HG03521 (cell line): ENCODE results near the gene CDC42BPG.
"Not testable (repeated sequence)": the region's sequence is repeated elsewhere in the genome, so short reads cannot be mapped to it uniquely, and the experiment has no call there.

Experiments
- ATAC-seq: cut with Tn5 transposase; IDR thresholded peaks from one replicate; pipeline ENCODE4 v1.9.1; 2021; ENCODE audit warnings: mild to moderate bottlenecking, moderate library complexity; ENCODE audit not compliant: unreplicated experiment

Gene CDC42BPG

DNA sequence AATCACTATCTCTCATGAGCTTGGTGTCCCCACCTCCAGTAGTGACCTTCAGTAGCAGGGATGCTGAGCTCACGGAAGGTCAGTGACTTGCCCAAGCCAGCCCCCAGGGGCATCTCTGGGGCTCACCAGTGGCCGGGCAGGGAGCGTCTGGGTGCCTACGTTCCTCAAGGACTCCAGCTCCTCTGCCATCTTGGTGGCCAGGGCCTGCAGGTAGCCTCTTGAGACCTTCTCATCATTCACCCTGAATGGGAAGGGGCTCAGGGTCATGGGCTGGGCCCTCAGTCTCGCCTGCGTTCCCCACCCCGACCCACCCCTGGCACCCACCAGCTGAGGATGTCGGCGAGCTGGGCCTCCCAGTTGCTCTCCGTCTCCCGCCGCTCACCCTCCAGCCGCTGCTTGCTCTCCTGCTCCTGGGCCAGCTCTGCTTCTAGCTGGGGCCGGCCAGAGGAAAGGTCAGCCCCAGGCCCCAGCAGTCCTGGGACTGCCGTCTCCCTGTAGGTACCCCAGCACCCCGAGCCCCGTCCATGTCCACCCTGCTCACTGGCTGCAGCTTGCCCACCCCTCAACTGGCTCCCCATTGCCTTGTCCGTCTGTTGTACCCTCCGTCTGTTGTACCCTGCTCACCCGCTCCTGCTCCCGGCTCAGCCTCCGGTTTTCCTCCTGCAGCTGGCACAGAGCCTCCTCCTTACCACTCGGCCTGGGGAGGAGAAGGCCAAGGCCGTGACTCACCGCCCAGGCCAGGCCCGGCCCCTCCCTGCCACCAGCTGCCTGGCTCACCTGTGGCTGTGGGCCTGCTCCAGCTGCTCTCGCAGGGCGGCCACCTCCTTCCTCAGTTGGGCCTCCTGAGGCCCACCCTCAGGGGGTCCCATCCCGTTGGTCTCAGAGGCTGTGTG lies 9.5 kb downstream of the CDC42BPG start:
- ATAC-seq: no peak

DNA sequence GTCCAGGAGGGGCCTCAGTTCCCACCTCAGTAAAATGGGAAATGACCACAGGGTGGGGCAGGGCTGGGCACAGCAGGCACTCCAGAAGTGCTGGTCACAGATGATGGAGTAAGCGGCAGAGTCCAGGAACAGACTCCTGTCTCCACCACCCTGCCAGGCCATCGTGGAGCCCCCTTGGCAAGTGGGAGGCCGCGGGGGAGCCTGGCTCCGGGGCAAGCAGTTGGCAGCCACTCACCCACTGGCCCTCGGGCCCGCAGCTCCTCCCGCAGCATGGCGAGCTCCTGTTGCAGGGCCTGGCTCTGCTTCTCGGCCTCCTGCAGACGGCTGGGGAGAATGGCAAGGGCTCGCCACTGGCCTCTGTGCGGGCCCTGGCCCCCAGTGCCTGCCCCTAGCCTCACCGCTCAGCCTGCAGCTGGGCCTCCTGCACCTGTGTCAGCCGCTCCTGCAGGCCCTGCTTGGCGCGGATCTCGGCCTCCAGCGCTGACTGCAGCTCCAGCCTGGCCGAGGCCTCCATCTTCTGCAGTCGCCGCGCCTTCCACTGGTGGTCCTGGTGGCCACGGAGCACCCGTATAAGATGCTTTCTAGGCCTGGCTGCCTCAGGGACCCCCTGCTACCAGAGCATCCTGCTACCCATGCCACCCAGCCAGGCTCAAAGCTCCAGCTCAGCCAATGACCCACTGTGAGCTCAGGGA lies 10.3 kb downstream of the CDC42BPG start:
- no peak for ATAC-seq

DNA sequence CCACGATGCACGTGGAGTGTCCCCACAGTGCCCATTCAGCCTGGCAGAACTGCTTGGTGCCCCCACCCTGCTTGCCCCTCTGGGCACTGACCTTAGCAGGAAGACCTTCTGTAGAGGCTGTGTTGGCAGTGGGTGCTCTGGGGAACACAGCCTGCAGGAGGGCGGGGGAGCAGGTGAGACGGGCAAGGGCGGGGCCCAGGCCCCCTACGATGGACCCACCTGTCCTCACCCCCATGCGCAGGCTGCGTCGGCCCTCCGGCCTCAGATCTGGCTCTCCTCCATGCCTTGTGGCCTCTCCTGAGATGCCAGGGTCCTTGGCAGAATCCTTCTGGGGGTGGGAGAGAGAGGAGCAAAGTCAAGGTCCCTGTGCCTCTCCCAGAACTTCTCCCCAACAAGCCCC lies 10.9 kb downstream of the CDC42BPG start:
- ATAC-seq: no peak

DNA sequence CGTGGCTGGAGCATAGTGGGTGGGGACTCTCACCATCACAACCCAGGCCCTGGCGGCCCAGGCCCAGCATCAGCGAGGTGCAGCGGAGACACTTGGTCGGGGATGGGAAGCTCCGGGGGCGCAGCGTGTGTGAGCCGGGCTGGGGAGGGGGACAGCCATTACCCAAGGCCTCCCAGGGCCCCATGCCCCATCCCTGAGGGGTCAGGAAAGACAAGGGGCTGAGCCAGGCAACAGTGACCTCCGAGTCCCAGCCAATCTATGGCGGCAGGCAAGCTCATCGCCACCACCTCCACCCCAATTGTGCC lies 11.3 kb downstream of the CDC42BPG start:
- ATAC-seq: no peak

DNA sequence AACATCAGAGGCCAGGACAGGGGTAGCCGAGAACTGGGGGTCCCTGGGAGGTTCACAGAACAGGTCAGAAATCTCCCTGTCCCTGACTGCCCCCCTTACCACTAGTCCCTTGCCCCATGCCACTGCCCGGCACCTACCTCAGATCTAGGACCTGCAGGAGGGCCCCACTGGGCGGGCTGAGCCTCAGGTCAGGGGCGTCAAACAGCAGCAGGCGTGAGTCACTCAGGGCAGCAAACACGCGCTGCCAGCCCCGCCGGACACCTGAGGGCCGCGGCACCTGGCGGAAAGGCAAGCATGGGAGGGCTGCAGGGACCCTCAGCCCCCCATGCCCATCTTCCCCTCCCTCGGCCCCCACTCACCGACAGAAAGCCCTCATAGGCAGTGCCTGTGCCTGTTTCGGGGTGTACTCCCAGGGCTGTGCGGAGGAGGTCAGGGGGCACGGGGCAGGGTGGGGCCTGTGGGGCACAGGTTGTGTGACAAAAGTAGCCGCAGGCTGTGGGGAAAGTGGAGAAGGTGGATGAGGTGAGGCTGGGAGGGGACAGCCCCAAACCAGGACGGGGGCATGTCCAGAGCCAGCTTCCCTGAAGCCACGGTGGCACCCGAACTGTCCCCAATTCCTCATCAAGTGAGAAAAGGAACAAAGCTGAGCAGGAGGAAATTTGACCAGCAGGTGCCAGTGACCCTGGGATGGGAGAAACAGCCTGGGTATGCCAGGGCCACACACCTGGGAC lies 11.8 kb downstream of the CDC42BPG start:
- ATAC-seq: no peak

DNA sequence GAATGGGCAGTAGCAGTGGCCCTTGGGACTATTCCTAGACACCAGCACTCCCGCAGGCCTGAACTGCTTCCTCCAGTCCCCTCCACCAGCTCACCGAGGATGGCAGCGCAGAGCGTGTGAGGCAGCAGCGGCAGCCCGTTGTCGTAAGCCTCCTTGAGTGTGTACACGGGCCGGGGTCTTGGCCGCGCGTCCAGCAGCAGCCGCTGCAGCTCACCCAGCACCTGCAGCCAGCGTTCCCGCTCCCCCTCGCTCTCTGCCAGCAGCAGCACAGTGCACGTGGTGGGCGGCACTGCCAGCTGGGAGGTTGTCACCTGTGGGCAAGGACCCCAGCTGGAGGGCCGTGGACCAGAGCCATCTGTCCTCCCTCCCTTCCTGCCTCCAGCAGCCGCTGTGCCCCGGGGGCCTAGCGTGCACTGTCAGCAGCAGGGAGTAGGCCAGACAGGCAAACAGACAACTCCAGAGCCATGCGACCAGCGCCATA lies 13.0 kb downstream of the CDC42BPG start:
- ATAC-seq: no peak

DNA sequence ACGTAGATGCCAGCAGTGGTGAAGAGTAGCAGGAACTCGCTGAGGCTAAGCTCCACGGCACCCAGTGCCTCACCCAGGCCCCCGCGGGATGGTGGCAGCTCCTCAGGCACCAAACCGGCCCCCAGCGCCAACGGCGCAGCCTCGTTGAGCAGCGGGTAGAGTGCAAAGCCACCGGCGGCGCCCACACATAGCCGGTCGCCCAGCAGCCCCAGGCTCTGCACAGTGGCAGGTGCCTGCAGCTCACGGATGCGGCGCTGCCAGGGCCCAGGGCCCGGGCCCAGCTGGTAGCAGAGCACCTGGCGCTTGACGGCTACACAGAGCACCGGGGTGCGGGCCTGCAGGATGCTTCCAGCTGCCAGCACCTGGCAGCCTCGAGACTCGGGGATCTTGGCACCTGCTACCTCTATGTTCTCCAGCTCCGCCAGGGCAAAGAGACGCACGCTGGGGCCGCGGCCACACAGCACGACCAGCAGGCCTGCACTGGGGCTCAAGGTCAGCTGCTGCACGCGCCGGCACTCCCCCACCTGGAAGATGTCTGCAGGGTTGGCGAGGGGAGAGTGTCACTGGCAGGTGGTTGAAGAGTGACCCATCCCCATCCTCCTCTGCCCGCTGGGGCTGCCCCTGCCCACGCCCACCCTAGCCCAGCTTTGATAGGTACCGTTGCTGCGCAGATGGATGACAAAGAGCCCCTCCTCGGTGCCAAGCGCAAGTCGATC lies 14.8 kb downstream of the CDC42BPG start:
- no peak for ATAC-seq

DNA sequence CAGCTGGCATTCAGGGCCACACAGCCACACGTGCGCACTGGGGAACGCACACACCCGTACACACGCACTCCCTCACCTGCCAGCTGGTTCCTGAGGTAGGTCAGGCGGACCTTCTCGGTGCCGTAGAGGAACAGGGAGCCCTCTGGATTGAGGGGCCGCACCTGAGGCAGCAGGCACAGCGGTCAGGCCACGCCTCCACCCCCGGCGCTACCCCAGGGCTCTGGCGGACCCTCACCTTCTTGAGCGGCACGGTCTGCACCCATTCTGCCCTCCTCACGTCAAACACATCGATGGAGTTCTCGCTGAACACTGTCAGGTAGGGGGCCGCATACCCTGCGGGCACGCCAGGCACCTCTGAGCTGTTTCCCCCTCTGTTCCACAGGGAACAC lies 17.0 kb downstream of the CDC42BPG start:
- ATAC-seq: no peak

DNA sequence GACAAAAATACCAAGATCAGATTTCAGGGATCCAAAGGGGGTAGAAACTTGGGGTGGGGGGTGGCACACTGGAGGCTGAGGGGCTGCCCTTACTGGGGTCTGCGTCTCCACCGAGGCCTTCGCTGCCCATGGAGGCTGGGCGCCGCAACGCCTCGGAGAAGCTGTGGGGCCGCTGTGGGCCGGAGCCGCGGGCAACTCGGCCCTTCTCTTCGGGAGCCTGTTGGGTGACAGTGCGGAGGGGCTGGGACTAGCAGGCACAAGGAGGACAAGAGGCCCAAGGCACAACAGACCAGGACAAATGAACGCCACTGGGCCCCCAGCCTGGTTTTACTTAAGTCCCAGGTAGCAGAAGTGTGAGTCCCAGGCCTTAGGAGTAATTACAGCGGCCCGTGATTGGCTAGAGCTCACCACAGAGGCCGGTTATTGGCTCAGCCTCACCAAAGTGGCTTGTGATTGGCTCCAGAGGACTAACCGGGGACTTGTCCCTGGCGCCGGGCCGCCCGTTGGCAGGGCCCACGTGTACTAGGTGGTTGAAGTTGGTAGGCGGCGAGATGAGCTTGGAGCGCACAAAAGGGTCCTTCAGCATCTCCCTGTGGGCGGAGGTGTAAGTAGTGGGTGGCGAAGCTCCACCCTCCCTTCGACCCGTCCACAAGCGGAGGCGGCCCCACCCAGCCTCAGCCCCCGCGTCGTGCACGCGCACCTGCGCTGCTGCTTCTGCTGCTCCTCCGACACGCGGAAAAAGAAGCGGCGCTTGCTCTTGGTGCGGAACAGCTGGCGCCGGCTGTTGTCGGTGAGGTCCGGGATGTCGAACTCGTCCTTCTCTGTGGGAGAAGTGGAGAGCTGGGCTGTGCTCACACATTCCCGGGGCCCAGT lies 17.6 kb downstream of the CDC42BPG start:
- ATAC-seq: no peak

DNA sequence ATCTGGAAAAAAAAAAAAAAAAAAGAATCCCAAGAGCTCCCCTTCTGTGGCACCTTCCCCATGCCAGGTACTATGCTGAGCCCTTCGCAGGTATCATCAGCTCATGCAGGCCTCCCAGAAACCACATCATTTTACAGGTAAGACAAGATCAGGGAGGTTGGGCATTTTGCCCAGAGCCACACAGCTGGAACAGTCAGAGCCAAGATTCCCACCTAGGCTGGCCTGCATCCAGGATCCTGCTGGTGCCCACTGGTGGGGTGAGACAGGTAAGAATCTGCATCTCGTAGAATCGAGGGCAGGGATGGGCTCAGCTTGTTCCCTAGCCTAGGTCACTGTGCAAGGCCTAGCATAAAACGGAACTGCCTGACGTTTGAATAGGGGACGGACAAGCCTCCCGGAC lies 18.4 kb downstream of the CDC42BPG start:
- no peak for ATAC-seq

DNA sequence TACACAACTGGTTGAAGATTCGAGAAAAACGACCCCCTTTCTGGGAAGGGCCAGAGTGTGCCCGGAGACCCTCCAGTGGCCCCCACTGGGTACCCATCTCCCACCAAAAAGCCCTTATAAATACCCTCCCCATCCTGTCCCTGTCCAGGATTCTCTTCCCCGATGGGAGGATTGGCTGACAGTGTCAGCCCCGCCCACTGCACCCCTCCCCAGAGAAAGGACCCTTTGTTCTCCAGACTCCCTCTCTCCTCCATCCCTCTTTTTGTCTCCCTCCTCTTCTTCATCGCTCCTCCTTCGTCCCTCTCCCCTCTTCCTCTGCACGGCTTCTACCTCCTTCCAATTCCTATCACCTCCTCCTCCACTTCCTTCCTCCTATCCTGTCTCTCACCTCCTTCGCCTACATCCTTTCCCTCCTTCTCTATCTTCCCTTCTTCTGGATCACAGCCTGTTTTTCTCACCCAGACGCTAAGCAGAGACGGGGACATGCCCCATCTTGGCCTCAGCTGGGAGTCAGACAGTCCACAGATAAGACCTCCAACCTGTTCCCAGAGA lies 20.8 kb downstream of the CDC42BPG start:
- no peak for ATAC-seq

DNA sequence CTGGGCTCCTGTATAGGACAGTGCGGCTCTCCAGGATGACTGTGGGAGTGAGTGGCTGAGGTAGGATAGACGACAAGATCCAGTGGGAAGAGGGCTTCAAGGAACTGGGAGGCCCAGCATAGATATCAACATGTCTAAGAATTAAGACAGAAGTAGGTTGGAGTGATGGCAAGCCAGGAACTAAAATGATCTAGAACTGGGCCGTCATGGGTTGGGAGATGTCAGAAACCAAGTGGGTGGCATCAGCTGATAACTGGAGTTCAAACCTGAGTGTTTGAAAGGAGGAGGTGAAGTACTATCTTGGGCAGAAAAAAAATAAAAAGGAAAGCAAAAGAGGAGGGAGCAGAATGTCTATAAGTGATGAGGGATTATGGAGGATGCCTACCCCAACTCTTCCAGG lies 27.0 kb downstream of the CDC42BPG start:
- ATAC-seq: no peak

DNA sequence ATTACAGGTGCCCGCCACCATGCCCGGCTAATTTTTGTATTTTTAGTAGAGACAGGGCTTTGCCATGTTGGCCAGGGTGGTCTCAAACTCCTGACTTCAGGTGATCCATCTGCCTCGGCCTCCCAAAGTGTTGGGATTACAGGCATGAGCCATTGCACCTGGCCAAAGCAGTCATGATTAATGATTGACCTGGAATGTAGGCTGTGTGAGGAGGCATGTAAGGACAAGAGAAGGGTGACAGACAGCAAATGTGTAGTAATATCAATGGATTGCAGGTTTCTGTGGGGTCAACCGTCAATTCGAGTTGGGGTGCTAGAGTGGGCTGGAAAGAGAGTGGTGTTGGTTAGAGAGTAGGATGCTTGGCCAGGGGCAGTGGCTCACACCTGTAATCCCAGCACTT lies 29.0 kb downstream of the CDC42BPG start:
- not testable (repeated sequence) for ATAC-seq

DNA sequence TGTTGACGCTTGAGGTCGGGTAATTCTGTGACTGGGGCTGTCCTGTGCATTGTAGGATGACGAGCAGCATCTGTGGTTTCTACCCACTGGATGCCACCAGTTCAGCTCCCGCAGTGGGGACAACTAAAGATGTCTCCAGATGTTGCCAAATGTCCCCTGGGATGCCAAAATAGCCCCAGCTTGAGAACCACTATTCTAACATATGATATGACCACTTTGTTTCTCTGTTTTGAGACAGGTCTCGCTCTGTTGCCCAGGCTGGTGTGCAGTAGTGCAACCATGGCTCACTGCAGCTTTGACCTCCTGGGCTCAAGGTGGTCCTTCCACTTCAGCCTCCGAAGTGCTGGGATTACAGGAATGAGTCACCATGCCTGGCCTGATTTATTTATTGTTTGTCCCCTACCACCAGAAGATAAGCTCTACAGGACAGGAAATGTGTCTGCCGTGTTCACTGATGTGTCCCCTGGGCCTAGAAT lies 29.7 kb downstream of the CDC42BPG start:
- no peak for ATAC-seq

DNA sequence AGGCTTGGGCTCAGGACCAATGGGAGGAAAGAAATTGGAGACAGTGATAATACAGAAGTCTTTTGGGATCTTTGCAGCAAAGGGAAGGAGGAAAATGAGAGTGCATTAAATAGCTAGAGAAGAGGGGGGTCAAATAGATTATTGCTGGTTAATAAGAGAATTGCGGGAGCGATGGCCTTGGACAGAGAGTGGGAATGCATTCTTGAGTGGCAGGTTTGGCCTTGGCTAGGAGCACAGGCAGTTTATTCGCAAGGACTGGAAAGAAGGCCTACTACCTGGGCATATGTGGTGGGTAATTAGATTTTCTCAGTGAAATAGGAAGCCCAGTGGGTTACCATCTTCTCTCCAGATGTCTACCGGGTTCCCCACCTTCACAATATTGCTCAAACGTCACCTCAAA lies 30.6 kb downstream of the CDC42BPG start:
- no peak for ATAC-seq

DNA sequence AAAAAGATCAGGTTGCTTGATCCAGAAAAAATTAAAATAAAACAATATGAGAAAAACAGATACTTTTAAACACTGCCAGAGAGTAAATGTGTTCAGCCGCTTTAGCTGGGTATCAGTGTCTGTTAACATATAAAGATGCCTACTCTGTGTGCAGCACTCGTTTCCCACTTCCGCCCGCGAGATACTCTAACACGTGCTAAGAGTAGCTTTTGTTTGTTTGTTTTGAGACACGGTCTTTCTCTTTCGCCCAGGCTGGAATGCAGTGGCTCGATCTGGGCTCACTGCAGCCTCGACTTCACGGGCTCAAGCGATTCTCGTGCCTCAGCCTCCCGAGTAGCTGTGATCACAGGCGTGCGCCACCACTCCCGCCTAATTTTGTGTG lies 33.6 kb downstream of the CDC42BPG start:
- no peak for ATAC-seq

DNA sequence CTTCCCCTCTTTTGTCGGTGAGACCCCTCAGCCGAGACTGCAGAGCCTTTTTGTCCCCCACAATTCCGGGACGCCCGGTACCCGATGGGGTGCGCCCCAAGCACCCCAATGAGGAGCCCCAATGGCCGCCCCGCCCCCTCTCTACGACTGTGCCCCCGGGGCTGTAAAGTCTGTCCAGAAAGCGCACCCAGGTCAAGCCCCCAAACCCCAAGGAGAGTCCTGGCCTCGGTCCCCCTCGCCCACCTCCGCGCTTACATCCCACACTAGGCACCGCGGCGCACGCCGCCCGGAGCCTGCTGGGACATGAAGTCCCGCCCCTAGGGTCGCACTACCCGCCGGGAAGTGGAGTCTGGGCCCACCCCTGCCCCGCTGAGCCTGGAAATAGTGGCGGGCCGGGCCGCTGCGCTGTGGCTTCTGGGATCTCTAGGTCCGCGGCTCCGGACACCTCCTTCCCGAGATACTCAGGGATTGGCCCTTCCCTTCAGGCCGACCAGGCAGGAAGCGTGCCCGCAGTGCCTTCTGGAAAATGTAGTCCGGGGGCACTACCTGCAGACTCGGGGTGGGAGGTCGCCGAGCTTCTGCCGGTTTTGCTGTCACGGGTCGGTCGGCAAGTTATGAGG lies 34.1 kb downstream of the CDC42BPG start, which contains the start of gene MEN1:
MEN1 (minus strand) TSS at position 281 of the 620 bp plus-strand sequence. CDS start 442 bp downstream, outside the sequence.
- peak; percentile 64 for ATAC-seq

DNA sequence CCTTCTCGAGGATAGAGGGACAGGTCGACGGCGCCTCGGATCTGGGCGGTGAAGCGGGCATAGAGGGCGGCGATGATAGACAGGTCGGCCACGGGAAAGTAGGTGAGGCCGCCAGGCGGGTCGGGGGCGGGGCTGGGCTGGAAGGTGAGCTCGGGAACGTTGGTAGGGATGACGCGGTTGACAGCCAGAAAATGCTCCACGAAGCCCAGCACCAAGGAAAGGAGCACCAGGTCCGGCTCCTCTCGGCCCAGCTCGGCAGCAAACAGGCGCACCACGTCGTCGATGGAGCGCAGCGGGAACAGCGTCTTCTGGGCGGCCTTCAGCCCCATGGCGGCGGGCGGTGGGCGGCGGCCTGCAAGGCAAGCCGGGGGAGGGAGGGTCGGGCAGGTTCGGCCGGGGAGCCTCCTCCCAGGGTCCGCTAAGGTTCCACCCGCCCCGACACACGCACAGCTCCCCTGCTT lies 34.6 kb downstream of the CDC42BPG start:
- no peak for ATAC-seq

DNA sequence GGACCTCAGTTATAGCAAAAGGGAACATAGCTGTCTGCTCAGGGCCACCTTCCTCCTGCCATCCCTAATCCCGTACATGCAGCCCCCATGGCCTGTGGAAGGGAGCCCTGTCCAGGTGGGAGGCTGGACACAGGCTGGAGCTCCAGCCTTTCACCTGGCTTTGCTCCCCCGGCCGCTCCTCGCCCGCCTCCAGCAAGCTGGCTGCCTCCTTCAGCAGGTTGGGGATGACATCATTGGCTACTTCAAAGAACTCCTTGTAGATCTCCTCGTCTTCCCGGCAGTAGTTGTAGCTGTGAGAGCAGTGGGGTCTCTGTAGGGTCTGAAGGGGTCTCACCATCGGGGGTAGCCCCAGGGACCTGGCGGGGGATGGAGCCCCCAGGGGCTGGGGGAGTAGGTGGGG lies 39.0 kb downstream of the CDC42BPG start:
- ATAC-seq: no peak
